NCI-H82 treated with DMSO at 0.1 percent for 48 hours (cell line): Measurements from ENCODE around the gene MMP28.

Experiments
- DNase-seq: peaks from one replicate; lab custom pipeline; 2025; ENCODE audit not compliant: unreplicated experiment; lab: John Stamatoyannopoulos, UW

The MMP28 gene

DNA sequence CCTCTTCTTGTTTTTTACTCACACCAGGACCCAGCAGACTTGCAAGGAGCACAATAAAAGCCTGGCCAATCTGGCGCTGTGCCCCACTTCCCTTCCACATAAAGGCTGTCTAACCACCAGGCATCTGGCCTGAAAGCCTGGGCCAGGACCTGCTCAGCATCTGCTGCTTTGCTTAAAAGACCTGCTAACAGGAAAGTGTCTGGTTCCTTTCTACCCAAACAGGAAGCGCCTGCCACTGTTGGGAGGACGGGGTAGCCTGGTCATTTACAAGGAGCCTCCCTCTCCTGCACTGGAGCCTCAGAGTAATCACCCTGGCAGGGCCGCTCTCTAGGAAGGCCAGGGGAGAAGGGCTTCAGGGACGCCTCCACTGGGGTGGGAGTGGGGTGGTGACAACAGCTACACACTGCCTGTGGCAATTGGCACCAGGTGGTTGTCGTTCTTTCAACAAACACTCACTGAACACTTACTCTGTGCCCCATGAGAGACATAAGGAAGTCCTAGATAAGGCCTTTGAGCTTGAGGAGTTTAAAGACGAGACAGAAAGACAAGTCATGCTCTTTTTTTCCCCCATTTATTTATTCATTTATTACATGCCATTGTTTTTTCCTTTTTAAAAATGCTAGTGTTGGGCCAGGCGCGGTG lies 6.3 kb upstream of the MMP28 start:
- no peak for DNase-seq

DNA sequence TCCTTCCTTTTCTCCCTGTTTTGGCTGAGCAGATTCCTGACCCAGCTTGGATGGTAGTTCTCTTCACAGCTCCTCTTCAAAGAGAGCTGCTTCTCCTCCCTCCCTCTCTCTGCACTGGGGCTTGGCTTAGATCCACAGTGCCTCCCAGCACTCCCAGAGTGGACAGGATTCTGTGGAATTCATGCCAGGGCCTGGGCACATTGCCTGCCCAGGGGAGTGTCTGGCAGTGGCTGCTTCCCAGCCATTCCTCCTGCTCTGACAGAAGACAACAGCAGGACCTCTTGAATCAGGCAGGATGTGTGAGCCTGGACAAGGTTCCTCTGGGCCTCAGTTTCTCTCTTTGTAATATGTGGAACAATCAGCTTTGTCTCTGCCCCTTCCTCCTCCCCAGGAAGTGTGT lies 4.5 kb upstream of the MMP28 start:
- no peak for DNase-seq

DNA sequence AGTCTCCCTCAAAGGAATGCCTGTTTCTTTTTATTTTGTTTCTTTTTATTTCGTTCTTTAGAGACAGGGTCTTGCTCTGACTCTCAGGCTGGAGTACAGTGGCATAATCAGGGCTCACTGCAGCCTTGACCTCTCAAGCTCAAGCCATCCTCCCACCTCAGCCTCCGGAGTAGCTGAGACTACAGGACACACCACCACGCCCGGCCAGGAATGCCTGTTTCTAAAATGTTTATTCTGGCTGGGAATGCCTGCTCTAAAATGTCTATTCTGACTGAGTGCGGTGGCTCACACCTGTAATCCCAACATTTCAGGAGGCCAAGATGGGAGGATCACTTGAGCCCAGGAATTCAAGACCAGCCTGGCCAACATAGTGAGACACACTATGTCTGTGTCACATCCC lies 2.5 kb upstream of the MMP28 start:
- DNase-seq = no peak

DNA sequence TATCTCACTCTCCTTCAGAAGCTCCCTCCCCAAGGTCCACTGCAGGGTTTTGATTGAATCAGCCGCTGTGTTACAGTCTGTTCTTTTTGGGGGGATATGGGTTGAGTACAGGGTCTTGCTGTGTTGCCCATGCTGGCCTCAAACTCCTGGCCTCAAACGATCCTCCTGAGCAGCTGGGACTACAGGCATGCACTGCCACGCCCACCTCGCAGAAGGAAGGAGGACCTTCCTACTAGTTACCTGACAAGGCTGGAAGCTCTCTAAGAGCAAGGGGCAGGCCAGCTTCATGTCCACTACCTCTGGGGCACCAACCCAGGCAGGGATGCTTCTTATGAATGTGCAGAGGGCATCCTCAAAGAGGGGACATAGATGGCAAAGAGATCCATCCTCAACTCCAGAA lies 1.9 kb upstream of the MMP28 start:
- no peak for DNase-seq

DNA sequence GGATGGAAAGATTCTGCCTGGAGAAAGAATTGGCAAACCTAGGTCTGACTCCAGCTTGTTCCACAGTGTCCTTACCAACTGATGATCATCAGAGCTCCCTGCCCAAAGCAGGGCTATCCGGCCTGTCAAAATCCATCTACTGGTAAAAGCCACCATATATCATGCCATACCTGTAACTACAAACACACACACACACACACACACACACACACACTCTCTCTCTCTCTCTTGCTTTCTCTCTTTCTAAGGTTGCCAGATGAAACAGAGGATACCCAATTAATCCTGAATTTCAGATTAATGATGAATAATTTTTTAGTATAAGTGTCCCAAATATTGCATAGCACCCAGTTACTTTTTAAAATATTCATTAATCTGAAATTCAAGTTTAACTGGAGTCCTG lies 1.5 kb upstream of the MMP28 start:
- no peak for DNase-seq

DNA sequence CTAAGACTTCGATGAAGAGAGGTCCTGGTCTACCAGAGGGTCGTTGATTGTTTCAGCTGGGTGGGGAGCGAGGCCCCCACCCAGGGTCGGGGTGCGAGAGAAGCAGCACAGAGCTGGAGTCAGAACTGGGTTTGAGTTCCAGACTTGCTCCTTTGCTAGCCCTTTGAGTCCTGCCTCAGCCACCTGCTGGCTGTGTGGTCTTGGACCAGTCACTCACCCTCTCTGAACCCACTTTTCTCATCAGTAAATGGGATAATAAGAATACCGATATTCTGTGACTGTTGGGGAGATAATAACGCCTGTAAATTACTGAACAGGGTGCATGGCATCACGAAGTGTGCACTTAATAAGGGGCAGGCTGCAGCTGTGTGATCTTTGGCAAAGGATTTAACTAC lies 427 bp upstream of the MMP28 start:
- DNase-seq = no peak

DNA sequence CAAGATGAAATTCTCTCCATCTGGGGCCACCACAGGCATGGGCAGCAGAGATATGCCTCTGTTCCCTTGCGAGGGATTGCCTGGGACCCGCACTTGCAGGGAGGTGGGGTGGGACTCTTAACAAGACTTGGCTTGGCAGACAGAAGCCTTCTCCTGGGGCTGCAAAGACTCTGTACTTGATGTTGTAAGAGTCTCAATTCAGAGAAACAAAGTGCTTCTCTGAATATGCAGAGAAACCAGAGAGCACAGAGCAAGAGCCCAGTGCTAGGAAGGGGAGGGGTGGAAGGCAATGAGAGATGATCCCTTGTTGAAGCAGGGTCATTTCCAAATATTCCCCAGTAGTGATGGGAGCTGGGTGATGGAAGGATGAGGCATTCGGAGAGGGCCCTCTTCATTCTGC lies 2.2 kb downstream of the MMP28 start:
- DNase-seq = no peak

DNA sequence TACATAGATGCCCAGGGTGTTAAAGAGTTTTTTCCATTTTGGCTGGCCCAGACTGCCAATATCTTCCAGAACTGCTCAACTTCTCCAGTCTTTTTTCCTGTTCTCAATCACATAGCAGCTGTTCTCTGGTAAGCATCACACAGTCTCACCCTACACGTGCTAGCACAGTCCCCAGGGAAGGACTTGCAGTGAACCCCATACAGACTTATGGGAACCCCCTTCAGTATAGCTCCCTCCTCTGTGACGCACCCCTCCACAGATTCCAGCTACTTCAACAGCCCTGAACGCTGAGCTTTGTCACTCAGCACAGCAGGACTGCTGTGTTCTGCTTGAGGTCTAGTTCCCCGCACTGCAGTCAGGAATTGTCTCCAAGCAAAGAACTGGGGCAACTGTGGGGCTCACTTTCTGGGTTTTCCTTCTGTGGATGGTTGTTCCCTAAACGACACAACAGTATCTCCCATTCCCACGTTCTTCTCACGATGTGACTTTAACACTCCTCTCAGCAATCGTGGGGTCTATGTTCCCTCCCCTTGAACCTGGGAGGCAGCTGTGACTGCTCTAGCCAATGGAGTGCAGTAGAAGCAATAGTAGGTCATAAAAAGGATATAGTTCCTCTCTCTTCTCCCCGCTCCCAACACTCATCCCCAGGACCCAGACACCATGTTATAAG lies 3.6 kb downstream of the MMP28 start:
- DNase-seq = no peak

DNA sequence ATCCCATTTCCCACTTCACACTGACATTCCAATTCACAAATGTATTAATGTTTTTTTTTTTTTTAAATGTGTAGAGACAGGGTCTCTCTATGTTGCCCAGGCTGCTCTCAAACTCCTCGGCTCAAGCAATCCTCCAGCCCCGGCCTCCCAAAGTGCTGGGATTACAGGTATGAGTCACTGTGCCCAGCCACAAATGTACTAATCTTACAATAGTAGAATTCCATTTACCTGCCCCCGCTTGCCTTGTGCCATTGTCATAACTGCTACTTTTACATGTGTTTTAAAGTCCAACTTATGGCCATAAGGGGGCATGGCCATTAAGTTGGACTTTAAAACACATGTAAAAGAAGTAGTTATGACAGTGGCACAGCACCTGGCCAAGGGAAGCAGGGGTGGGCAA lies 4.6 kb downstream of the MMP28 start:
- DNase-seq = no peak

DNA sequence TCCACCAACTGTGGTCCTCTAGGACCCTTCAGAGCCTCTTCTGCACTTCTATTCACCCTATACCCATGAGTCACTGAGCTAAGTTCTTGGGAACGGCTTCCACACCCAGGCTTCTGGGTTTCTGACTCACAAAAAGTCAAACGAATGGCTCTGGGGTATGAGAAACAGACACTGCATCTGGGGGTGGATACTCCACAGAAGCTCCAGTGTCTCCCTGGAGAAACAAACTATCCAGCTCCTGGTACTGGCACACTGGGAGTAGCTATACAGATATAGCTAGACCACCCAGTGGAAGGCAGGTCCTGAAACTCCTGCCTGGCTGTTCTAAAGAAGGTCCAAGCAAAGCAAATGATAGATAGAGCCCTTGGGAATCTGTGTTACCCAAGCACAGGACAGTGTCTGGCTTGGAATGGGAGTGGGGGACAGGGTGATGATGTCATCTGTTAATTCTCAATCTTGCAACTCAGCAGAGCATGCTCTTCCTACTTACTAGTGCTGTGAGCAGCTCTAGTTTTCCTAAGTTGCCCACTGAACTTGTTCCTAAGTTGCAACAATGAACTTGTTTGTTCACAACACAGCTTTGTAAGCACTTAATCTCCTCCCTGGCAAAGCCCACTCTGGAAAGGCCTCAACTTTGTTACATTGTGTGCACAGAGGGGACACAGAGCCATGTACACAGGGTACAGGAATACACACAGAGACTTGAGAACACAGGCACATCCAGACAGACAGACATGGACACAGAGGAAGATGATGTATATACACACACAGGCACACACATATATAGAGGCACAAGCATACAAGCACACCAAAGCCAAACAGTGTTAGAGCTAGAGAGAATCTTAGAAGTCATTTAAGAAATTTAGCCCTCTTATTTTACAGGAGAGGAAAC lies 6.7 kb downstream of the MMP28 start:
- no peak for DNase-seq

DNA sequence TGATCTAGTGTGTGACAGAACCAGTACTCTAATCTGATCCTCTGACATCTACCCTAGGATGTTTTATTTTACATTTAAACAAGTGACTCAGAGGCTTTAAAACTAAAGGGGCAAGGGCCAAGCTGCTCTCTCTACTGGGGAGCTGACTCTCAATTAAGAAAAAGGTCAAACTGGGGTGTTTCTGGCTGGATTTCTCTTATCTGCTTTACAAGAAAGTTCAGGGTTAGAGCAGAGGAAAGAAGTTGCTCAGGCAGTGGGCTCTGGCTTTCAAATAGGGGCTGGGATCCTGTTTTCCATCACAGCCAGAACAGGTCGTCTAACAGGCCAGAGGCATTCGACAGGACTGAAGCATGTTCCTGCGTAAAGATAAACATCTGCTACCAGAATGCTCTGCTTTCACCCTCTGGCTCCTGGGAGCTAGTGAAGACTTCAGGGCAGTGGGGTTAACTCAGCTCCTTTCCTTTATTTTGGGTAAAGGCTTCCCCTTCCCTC lies 8.5 kb downstream of the MMP28 start:
- no peak for DNase-seq

DNA sequence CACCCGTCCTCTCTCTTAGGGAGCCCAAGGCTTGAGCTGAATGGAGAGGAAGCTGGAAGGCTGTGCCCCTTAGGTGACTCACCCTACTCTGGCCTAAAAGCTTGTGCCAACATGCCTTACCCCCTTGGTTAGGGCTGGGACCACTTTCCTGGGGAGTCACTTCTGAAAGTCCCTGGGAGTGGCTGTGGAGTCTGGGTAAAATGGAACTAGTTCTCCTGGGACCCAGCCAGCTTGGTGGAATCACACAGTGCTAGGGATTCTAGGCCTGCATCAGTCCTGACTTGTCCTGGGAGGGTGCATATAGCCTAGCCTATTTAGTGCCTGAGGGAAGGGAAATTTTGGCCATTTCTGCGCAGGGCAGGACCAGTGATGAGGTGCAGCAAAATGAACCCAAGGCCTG lies 10.5 kb downstream of the MMP28 start:
- no peak for DNase-seq

DNA sequence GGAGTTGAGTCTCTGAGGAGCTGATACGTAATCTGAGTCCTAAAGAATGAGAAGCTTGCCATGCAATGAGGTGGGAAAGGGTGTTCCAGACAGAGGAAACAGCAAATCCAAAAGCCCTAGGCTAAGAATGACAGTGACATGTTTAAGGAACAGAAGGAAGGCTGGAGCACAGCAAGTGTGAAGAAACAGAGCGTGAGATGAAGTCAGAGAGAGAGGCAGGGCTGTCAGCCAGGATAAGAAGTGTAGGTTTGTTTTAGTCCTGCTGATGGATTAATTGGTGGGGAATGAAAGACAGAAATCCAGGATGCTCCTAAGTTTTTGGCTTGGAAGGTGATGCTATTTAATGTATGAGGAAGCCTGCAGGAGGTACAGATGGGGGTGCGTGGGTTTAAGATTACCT lies 14.5 kb downstream of the MMP28 start:
- DNase-seq = no peak

DNA sequence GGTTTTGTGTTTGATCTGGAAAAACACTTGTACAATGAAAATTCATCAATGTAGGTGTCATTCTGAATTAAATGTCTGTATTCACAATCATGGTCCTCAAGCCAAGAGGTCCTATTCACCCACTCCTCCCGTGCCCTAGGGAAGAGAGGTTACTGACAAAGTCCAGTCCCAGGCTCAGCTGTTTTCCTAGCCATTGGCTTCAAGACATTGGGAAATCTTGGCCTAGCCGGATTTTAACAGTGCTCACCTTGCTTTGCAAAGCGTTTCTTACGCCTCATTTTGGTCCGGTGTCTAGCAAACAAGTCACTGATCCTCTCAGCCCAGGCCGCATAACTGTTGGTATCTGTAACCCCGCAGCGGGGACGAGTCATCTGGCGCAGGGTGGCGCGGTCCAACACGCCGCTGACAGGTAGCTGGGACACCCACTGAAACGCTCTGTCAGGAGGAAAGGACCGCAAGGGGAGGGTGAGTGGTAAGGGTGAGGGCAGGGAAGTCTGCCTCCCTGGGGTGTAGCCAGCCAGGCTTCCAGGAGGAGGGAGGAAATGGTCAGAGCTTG lies 16.7 kb downstream of the MMP28 start:
- no peak for DNase-seq

DNA sequence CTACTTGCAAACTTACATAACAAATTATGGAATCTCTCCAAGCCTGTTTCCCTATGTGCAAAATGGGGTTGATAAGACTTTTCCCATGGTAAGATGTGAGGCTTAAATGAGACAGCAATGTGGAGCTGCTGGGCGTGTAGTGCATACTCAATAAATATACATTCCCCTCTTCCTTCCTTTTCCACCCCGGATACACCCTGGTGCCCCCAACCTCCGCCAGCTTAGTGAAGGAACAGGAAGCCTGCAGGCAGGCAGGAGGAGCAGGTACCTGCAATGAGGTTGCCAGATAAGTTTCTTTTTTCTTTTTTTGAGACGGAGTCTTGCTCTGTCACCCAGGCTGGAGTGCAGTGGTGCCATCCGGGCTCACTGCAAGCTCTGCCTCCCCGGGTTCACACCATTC lies 19.9 kb downstream of the MMP28 start:
- no peak for DNase-seq

DNA sequence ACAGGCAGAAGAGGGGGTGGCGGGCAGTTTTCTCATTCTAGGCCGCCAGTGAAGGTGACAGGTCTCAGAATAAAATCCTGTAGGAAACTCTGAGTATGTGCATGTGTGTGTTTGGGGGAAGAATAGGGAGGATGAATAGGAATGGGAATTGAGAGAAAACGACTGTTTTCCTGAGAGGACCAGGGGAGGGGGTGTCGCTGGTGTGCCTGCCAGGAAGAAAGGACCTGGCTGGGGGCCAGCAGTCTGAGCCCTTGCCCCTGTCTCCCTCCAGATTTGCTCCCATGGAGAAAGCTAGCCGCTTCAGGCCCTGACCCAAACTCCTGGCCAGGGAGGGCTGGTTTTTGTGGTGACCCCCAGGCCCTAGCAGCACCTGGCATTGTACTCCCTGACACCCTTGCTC lies 20.4 kb downstream of the MMP28 start:
- no peak for DNase-seq

DNA sequence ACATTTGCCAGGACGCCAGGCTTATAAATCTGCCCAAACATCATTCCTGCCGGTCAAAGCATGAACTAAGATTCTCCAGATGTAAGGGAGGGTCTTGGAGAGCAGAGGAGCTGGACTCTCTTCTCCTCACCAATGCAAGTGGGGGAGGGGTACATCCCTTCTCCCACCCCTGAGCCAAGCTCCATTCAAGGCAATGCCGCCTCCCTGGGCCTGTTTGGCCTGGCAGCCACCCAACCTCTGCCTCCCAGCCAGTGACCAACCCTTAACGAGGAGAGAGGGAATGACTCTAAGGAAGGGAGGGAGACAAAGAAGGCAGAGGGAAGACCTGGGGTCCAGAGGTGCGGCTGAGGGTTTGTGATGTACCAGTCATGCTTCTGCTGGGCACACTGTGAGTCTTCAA lies 20.9 kb downstream of the MMP28 start:
- DNase-seq = no peak

DNA sequence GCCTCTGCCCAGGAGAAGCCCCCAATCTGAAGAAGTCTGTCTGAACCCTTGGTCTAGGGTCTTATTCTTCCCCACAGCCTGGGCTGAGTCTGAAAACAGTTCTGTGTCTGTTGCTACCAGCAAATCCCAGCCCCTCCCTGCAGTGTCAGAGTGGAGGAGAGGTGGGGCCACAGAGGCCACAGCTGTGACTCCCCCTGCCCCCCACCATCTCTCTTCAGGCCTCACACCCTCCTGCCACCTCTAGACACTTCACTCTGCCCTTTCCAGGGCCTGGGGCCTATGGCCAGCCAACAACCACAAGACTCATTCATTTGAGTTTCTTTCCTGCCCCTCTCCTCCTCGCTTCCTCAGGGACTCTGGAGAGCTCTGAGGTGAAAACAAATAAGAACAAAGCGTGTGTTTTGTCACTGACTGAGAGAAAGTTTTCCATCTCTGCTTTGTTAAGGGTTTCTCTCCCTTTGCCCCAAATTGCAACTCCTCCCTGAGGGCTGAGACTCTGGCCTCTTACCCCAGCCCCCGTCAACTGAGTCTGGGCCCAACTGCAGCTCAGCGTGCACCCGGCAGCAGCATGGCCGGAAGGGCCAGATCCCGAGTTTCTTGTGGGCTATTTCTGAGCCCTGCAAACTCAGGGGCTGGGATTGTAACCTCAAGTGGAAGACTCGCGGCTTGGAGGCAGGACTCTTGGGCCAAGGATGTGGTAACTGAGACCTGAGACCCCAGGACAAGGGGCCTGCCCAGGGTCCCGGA lies 21.6 kb downstream of the MMP28 start:
- DNase-seq = no peak

DNA sequence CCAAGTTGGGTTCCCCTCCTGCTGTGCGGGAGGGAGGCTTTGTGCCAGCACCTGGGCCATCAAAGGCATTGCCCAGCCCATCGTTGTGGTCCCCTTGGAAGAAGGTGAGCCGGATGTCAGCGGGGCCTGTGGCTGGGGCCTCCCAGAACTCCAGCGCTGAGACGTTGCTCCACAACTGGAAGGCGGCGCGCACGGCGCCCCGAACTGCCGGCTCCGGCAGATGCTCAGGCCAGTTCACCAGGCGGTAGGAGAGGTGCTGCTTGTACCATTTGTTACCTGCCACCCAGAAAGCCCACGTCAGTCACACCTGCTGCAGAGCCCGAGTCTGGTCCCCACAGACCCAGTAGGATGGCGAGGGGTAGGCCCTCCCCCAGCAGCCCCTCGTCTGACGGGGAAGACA lies 22.3 kb downstream of the MMP28 start:
- DNase-seq = no peak

DNA sequence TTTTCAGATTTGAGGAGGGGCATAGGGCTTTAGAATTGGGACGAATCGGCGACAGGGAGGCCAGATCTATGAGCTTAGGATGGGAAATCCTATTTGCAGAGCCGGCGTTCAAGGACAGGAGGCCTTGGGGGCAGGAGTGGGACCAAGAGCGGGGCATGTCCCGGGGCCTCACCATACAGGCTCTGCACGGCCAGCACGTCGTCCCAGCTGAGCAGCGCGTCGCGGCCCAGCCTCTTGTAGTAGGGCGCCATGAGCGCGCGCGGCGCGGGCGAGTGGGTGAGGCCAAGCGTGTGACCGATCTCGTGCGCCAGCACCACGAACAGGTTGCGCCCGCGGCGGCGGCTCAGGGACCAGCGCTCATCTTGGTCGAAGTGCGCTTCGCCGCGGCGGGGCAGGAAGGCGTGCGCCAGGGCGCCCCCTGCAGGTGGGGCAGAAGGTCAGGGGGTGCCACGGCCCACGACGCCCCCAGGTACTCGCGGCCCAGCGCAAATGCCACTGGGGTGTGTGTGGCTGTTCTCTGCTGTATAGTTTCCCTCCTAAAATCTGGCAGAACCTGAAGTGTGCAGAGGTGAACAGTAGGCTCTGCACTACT lies 25.4 kb downstream of the MMP28 start:
- DNase-seq = no peak

DNA sequence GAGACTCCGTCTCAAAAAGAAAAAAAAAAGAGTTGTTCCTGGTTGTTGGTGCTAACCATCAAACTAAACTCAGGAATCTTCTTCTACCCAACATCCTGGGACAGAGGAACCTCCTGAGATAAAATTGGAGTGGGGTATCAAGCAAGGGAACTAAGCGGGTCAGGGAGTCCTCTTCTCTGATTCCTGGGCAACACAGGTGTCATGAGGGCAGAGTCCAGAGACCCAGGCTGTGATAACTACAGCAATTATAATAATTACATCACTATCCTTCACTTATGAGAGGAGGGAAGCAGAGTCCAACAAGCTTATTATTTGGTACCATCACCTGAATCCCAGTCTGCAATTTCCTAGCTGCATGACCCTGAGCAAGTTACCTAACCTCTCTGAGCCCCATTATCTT lies 26.6 kb downstream of the MMP28 start:
- DNase-seq = no peak
